Fibroblast of pulmonary artery (primary cell): Measurements from ENCODE around the gene GORAB.

ENCODE experiments used
- DNase-seq: peaks from one replicate; pipeline ENCODE4 v3.0.0-alpha.2; 2010; ENCODE audit warnings: low read depth
- H3K4me3 ChIP-seq: replicated peaks from 2 replicates; pipeline ENCODE4 v1.5.1; 2011; ENCODE audit warnings: low read depth, mild to moderate bottlenecking, control low read depth, low read length, moderate library complexity
- CTCF ChIP-seq: IDR thresholded peaks from 2 replicates; pipeline ENCODE4 v1.5.1; 2011; ENCODE audit warnings: mild to moderate bottlenecking, control low read depth, low read length, inconsistent platforms; ENCODE audit errors: missing control alignments

Gene GORAB

DNA sequence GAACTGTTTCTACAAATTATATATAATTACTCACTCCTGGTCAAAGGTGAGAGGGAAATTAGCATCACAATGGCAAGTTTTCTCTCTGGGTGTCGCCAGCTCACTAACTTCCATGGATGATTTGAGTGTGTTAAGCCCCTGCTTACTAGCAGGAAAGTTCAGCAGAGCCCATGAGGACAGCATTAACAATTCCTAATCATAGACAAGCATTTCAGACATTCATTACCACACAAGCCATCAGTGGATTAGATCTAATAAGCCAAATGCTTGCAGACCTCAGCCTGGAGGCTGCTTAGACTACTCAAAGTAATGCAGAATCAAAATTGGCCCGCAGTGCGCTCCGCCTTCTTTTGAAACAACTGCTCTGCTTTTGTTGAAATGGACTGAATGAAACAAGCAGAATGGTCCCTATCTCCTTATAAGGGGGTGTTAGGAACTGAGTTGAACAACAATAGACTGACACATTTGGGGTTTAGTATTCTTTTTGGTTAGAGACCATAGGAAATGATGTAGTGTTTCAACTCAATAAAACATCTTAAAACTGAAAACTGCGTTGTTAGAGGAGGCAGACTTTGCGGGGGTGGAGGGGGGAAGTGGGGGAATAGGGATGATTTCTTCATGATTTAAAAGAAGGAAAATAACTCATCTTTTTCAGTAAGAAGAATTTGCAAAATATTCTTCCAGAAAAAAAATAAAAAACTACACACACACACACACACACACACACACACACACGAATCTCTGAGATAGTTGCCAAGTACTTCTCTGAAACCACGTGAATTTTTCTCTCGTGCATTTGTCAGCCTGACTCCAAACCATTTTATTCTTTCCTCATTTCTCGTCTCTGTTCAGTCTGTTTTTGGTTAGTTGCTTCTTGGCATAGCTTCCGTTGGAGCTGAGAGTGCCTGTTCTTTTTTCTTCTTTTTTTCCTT is 54.6 kb downstream of the GORAB start:
- no peak overlapping the region for H3K4me3 ChIP-seq
- TF ChIP-seq CTCF, result no peak
- peak; percentile 75 for DNase-seq

DNA sequence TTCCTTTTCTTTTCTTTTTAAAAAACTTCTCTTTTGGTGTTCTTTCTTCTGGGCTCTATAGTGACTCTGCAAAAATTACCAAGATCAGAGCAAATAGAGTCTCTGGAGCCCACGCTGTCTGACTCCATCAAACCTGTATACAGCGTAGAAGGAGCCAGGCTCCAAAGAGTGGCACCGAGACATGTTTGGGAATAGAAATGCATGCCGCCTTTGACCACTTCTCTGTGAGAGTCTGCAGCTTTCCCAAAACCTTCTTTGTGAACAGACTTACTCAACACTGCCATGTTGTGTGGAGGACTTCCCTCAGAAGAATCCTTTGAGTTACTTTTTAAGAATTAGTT is 55.3 kb downstream of the GORAB start:
- TF ChIP-seq CTCF, result no peak
- DNase-seq, result no peak
- no peak overlapping the region for H3K4me3 ChIP-seq

DNA sequence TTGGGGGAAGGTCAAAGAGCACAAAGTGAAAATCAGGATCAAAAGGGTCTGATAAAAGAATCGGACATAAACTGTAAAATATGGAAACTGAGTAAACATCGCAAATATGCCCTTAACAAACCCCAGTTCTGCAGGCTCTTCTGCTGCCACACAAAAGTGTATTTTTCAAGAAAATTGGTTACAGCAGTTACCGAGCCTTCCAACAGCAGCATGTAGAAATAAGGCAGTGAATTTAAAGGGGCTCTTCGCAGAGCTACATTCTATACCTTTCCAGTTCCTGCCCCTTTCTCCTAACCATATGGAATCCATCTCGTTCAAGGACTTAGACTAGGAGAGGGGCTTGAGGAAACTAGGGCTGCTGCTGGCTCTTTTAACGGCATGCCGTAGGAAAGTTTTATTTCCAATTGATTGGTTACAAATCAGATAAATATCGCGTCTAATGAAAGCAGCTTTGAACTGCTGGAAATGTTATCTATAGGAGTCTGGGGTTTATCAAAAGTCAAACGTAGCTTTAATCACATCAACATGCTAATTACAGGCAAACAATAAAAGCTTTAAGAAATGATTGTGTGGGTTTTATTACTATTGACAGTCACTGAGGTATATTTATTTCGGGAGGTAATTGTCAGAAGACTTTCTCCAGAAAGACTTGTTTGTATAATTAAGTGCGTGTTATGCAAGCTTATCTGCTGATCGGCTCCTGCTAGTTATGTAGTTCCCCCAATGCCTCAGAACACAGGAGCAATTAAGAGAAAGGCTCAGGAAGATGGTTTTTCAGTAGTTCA is 59.1 kb downstream of the GORAB start:
- no peak overlapping the region for H3K4me3 ChIP-seq
- no peak for TF ChIP-seq CTCF
- DNase-seq, result no peak

GRCh38 chr1:170592591-170593111 is 60.7 kb downstream of the GORAB start:
- DNase-seq, result no peak
- H3K4me3 ChIP-seq, result no peak overlapping the region
- TF ChIP-seq CTCF, result no peak

DNA sequence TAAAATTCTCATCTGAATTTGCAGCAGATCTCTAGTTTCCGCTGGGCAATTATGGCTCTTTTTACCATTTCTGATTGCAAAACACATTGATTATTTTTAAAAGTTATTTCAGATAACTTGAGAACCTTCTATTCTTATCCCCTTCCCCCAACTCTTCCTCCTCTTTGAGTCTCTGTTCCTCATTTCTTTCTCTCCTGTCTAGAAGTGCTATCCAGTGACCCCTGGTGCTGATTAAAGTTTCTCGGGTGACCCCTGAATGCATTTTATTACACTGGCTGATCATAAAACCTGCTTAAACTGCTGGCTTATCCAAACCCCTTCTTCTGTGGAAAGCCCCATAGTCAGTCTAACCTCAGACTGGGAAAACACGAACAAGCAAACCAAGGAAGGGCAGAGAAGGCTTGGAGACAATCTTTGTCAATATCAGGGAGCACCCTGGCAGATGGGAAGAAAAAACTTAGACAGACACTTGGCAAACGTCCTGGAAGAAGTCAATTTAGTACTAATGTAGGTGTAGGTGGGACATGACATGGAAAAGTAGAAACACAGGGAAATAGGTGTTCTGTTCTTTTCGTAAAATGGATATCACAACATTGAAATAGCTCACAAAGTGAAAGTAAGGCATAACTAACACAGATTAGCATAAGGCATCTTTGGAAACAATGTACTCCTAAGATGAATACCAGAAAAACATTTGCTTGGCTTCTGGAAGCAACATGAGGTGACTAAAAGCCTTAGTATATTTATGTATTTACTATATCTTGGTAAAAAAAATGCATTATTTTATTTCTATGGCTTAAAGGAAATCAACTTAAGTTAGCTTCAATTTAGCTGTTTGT is 61.4 kb downstream of the GORAB start:
- H3K4me3 ChIP-seq, result no peak overlapping the region
- no peak for DNase-seq
- TF ChIP-seq CTCF, result no peak

DNA sequence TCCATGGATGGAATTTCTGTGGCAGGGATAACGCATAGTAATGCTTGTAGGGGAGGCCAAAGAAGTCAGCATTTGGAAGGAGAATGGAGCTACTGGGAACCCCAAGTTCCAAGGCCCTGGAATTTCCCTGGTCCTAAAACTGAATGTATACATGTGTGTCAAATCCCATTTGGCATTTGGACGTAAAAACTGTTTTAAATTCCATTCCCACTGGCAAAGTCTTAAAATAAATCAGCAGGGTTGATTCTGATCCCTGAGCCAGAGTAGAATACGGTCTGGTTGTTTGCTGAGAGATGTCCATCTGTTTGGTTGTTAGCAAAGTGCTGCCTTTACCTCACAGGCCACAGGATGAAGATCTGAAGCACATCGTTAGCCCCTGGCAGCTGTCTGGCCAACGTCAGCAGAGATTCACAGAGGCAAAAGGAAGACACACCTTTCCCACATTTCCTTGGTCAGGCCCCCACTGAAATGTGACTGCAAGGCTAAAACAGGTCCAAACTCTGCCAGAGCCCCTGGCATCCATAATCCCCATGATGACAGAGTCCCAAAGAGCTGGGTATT is 62.2 kb downstream of the GORAB start:
- H3K4me3 ChIP-seq, result no peak overlapping the region
- DNase-seq, result no peak
- no peak for TF ChIP-seq CTCF
